PC-3 (cell line): ENCODE results near the gene ING3. TPM values are rescaled to one million over a fixed set of nuclear protein-coding genes. Genes with fewer than 3 reads are reported as not detected.

Experiments
- ATAC-seq: fragments of 200-7000 bp; cut with Tn5 transposase; 2 replicates; pipeline ENCODE4 v1.9.1; 2020; ENCODE audit warnings: mild to moderate bottlenecking, moderate library complexity
- BruUV-seq: library from RNA; stranded (reverse); fragments of 400-500 nt; replicated peaks from 2 replicates; lab custom pipeline; 2021; lab: Mats Ljungman, UMichigan
- CTCF ChIA-PET: fragments of 300-600 bp; sonication (Branson Sonifier 250); formaldehyde crosslinking; loops from one replicate; lab custom pipeline; 2022; ENCODE audit warnings: antibody characterized with exemption; lab: Charles Lee
- POLR2A ChIA-PET: fragments of 300-600 bp; sonication (Branson Sonifier 250); formaldehyde crosslinking; loops from one replicate; lab custom pipeline; 2022; ENCODE audit warnings: antibody characterized with exemption; ENCODE audit not compliant: unreplicated experiment; lab: Charles Lee
- DNase-seq: peaks from one replicate; pipeline ENCODE4 v3.0.0-alpha.2; 2015
- H2AFZ ChIP-seq: fragments of 300-600 bp; sonication (generic); 2 replicates; pipeline ENCODE4 v1.6.0; 2016; ENCODE audit warnings: antibody characterized with exemption, low read length
- H3F3A ChIP-seq: fragments of 300-600 bp; sonication (generic); one replicate; pipeline ENCODE4 v1.6.0; 2017; ENCODE audit warnings: antibody characterized with exemption, low read length, control low read depth, mild to moderate bottlenecking; ENCODE audit not compliant: unreplicated experiment
- H3K27ac ChIP-seq: fragments of 300-600 bp; sonication (generic); 2 replicates; pipeline ENCODE4 v1.5.1; 2016; ENCODE audit warnings: mild to moderate bottlenecking, low read length
- H3K27me3 ChIP-seq: fragments of 300-600 bp; sonication (generic); 2 replicates; pipeline ENCODE4 v1.6.1; 2016; ENCODE audit warnings: low read length, mixed read lengths
- H3K36me3 ChIP-seq: fragments of 300-600 bp; sonication (generic); 2 replicates; pipeline ENCODE4 v1.6.1; 2016; ENCODE audit warnings: low read depth, mixed run types, low read length, mixed read lengths
- H3K4me1 ChIP-seq: fragments of 300-600 bp; sonication (generic); 2 replicates; pipeline ENCODE4 v1.5.1; 2016; ENCODE audit warnings: low read length; ENCODE audit not compliant: insufficient read depth
- H3K4me2 ChIP-seq: fragments of 300-600 bp; sonication (generic); 2 replicates; pipeline ENCODE4 v1.6.0; 2016; ENCODE audit warnings: low read length
- H3K4me3 ChIP-seq: fragments of 300-600 bp; sonication (generic); 2 replicates; pipeline ENCODE4 v1.5.1; 2016; ENCODE audit warnings: mild to moderate bottlenecking, low read length, mixed read lengths
- H3K79me2 ChIP-seq: fragments of 300-600 bp; sonication (generic); 2 replicates; pipeline ENCODE4 v1.6.1; 2017; ENCODE audit warnings: low read length, mixed read lengths
- H3K9ac ChIP-seq: fragments of 300-600 bp; sonication (generic); 2 replicates; pipeline ENCODE4 v1.6.0; 2016; ENCODE audit warnings: mild to moderate bottlenecking, low read length
- H3K9me2 ChIP-seq: fragments of 300-600 bp; sonication (generic); replicated peaks from 2 replicates; pipeline ENCODE4 v1.6.1; 2016; ENCODE audit warnings: mixed run types, low read length, mixed read lengths
- H3K9me3 ChIP-seq: fragments of 300-600 bp; sonication (generic); 2 replicates; pipeline ENCODE4 v1.6.1; 2016; ENCODE audit warnings: low read length, mixed read lengths
- H4K20me1 ChIP-seq: fragments of 300-600 bp; sonication (generic); 2 replicates; pipeline ENCODE4 v1.6.1; 2016; ENCODE audit warnings: low read length, mixed read lengths
- CTCF ChIP-seq: fragments of 300-600 bp; sonication (generic); conservative IDR thresholded peaks from 2 replicates; pipeline ENCODE4 v1.5.1; 2017; ENCODE audit warnings: antibody characterized with exemption, low read depth, mild to moderate bottlenecking, low read length
- EZH2 ChIP-seq: fragments of 300-600 bp; sonication (generic); IDR thresholded peaks from one replicate; pipeline ENCODE4 v1.6.1; 2017; ENCODE audit warnings: antibody characterized with exemption, mild to moderate bottlenecking, low read length; ENCODE audit not compliant: unreplicated experiment
- EZH2phosphoT487 ChIP-seq: fragments of 300-600 bp; sonication (generic); IDR thresholded peaks from 2 replicates; pipeline ENCODE4 v1.6.1; 2018; ENCODE audit warnings: mild to moderate bottlenecking, antibody characterized with exemption, low read length, borderline replicate concordance
- intact Hi-C: fragments of 100-400 bp; cut with micrococcal nuclease; formaldehyde crosslinking; loops from 2 replicates; pipeline ENCODE4 v1.9.0; 2023
- total RNA-seq: library from RNA; depleted of rRNA; stranded (reverse); fragments of >200 nt; gene quantifications from 2 replicates; pipeline ENCODE4 v1.2.3, GENCODE V29; 2014

ING3 gene
- total RNA-seq, 1 experiment from 2014 or later = 12.8 TPM

GRCh38 chr7:120931243-120931642 lies 19.3 kb upstream of the ING3 start:
- Histone ChIP-seq H3F3A (no peaks in the 10 kb centered on the region), H3K27me3 (no peaks in the 10 kb centered on the region), H3K9me2 (no peaks in the 10 kb centered on the region), H3K4me1 (peaks cover 35% of the 10 kb centered on the region), H3K9me3 (no peaks in the 10 kb centered on the region), H3K36me3 (no peaks in the 10 kb centered on the region), H2AFZ (no peak overlapping the region), H4K20me1 (no peaks in the 10 kb centered on the region), H3K9ac (no peak overlapping the region), H3K4me2 (peak overlapping the region; percentile 32), H3K79me2 (no peaks in the 10 kb centered on the region), H3K27ac (peak overlapping the region; percentile 6; the same call in 1 of the 2 replicates), H3K4me3 (no peak overlapping the region)
- no peak for TF ChIP-seq EZH2phosphoT487
- TF ChIP-seq CTCF = no peak
- no peak for TF ChIP-seq EZH2
- POLR2A ChIA-PET = interaction anchor here (0.6 kb wide), 2 partner anchors 73 to 75 kb away, joined by 4 to 22 read pairs; partner anchors contain the start of gene TSPAN12
- CTCF ChIA-PET = no interaction called here
- intact Hi-C loops = loop anchor here (1.0 kb wide), 1 partner anchor 73 kb away; the partner anchor contains the start of gene TSPAN12
- ATAC-seq (peak; percentile 48), DNase-seq (peak; percentile 63)
- no TSS peak for BruUV-seq

GRCh38 chr7:120933475-120933874 lies 17.1 kb upstream of the ING3 start:
- no peak for ATAC-seq
- POLR2A ChIA-PET = no interaction called here
- DNase-seq = no peak
- no peaks in the 10 kb centered on the region for H3K9me3 ChIP-seq
- intact Hi-C loops = no loop called here
- TF ChIP-seq EZH2 (no peak), EZH2phosphoT487 (no peak), CTCF (no peak)
- peaks cover 17% of the 10 kb centered on the region for H3K4me1 ChIP-seq
- H3K9me2 ChIP-seq = no peaks in the 10 kb centered on the region
- H3K9ac ChIP-seq = no peak overlapping the region
- H3K4me3 ChIP-seq = no peak overlapping the region
- no peaks in the 10 kb centered on the region for H3F3A ChIP-seq
- H3K36me3 ChIP-seq = no peaks in the 10 kb centered on the region
- no peaks in the 10 kb centered on the region for H4K20me1 ChIP-seq
- no peaks in the 10 kb centered on the region for H3K27me3 ChIP-seq
- no peaks in the 10 kb centered on the region for H3K79me2 ChIP-seq
- no peak overlapping the region for H3K27ac ChIP-seq
- H2AFZ ChIP-seq = no peak overlapping the region
- no TSS peak for BruUV-seq
- H3K4me2 ChIP-seq = no peak overlapping the region
- CTCF ChIA-PET = no interaction called here

GRCh38 chr7:120939345-120939744 lies 11.2 kb upstream of the ING3 start:
- BruUV-seq = no TSS peak
- Histone ChIP-seq H3K4me1 (no peaks in the 10 kb centered on the region), H3K36me3 (no peaks in the 10 kb centered on the region), H4K20me1 (no peaks in the 10 kb centered on the region), H3K4me3 (no peak overlapping the region), H3F3A (no peaks in the 10 kb centered on the region), H3K9me2 (no peaks in the 10 kb centered on the region), H3K9me3 (no peaks in the 10 kb centered on the region), H3K9ac (no peak overlapping the region), H3K4me2 (no peak overlapping the region), H3K27me3 (no peaks in the 10 kb centered on the region), H3K79me2 (no peaks in the 10 kb centered on the region), H2AFZ (no peak overlapping the region), H3K27ac (no peak overlapping the region)
- ChIA-PET CTCF (no interaction called here), POLR2A (no interaction called here)
- DNase-seq (no peak), ATAC-seq (no peak)
- intact Hi-C loops = no loop called here
- no peak for TF ChIP-seq CTCF
- no peak for TF ChIP-seq EZH2phosphoT487
